ENCODE results near the gene C1orf141.
A peak's percentile ranks its signal among the peaks of the same experiment; 100 is the strongest.

C1orf141 gene

GRCh38 chr1:67134695-67135094 is at the start of gene C1orf141:
Gene C1orf141 (minus strand): TSS chr1:67134970. CDS start chr1:67127240, 7,730 bp downstream.
- Mint-ChIP-seq H3K36me3 (ENCODE audit: low read depth) (no peaks in the 10 kb centered on the region), H3K4me3 (peak within 1 kb of the TSS; percentile 85), H3K27ac (no peak within 1 kb of the TSS), H3K9me3 (no peaks in the 10 kb centered on the region), H3K27me3 (ENCODE audit: low read depth, poor library complexity) (peaks cover 9% of the 10 kb centered on the region), H3K4me1 (peaks cover 28% of the 10 kb centered on the region)
- TF ChIP-seq CTCF (IDR thresholded peaks at IDR 0.05) = no peak
- DNase-seq = peak; percentile 51

- peaks cover 4% of the 10 kb centered on the region for H3K9me3 Mint-ChIP-seq
- no peak overlapping the region for H3K27ac Mint-ChIP-seq
- H3K27me3 Mint-ChIP-seq (ENCODE audit: low read depth, poor library complexity) = peaks cover 7% of the 10 kb centered on the region
- H3K36me3 Mint-ChIP-seq (ENCODE audit: low read depth) = no peaks in the 10 kb centered on the region
- no peak for TF ChIP-seq CTCF (IDR thresholded peaks at IDR 0.05)
- no peaks in the 10 kb centered on the region for H3K4me1 Mint-ChIP-seq
- DNase-seq = no peak
- H3K4me3 Mint-ChIP-seq = no peak overlapping the region
These were observed 40.8 kb upstream of the C1orf141 start for GRCh38 chr1:67175530-67176087.

DNA sequence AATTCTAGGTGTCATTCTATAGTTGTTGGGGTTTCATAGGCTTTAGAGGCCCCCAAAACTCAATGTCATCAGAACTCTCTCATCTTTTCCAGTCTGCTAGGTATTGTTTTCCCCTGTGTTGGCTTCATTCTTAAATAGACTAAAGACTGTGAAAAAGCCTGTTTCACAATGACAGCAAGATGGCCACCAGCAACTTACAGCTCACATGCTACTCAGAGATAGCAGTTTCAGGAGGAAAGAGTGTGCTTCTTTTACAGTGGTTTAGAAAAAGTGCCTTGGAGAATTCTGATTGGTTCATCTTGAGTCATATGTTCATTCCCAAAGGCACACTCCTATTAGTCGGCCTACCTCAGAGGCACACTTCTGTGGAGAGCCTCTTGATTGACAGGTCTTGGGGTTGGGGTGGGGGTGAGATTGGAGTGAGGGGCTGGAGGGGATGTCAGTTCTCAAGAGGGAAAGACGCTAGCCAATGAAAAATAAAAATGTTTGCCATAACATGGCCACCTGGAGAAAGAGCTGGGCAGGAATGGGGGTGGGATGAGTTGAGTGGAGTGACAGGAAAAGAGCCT is 40.0 kb upstream of the C1orf141 start:
- no peaks in the 10 kb centered on the region for H3K36me3 Mint-ChIP-seq (ENCODE audit: low read depth)
- H3K27me3 Mint-ChIP-seq (ENCODE audit: low read depth, poor library complexity) = peaks cover 7% of the 10 kb centered on the region
- H3K4me3 Mint-ChIP-seq = no peak overlapping the region
- no peak for TF ChIP-seq CTCF (IDR thresholded peaks at IDR 0.05)
- no peak for DNase-seq
- no peaks in the 10 kb centered on the region for H3K4me1 Mint-ChIP-seq
- no peak overlapping the region for H3K27ac Mint-ChIP-seq
- peaks cover 4% of the 10 kb centered on the region for H3K9me3 Mint-ChIP-seq

- H3K4me1 Mint-ChIP-seq = no peaks in the 10 kb centered on the region
- no peak overlapping the region for H3K4me3 Mint-ChIP-seq
- no peak for DNase-seq
- H3K27me3 Mint-ChIP-seq (ENCODE audit: low read depth, poor library complexity) = peaks cover 7% of the 10 kb centered on the region
- no peak overlapping the region for H3K27ac Mint-ChIP-seq
- peaks cover 4% of the 10 kb centered on the region for H3K9me3 Mint-ChIP-seq
- no peaks in the 10 kb centered on the region for H3K36me3 Mint-ChIP-seq (ENCODE audit: low read depth)
- no peak for TF ChIP-seq CTCF (IDR thresholded peaks at IDR 0.05)
These were observed 39.2 kb upstream of the C1orf141 start for GRCh38 chr1:67173988-67174387.

DNA sequence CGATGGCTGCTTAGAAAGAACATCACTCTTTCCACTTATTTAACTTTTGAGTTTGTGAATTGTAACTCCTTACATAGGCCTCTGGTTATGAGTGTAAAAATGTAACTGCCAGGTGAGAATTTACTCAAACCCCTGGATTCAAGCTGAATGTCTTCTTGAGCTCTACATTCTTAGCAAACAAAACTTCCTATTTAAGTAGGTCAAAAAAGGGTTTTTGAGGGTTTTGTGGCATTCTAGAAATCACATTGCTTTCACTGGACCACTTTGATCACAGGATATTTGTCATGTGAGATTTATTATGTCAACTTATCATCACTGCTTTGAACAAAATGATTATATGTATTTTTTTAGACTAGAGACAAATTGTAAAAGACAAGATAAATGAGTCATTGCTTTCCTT is 37.2 kb upstream of the C1orf141 start:
- no peak overlapping the region for H3K4me3 Mint-ChIP-seq
- H3K4me1 Mint-ChIP-seq = no peaks in the 10 kb centered on the region
- H3K27me3 Mint-ChIP-seq (ENCODE audit: low read depth, poor library complexity) = peaks cover 4% of the 10 kb centered on the region
- DNase-seq = no peak
- TF ChIP-seq CTCF (IDR thresholded peaks at IDR 0.05) = no peak
- no peak overlapping the region for H3K27ac Mint-ChIP-seq
- peaks cover 4% of the 10 kb centered on the region for H3K9me3 Mint-ChIP-seq
- no peaks in the 10 kb centered on the region for H3K36me3 Mint-ChIP-seq (ENCODE audit: low read depth)

DNA sequence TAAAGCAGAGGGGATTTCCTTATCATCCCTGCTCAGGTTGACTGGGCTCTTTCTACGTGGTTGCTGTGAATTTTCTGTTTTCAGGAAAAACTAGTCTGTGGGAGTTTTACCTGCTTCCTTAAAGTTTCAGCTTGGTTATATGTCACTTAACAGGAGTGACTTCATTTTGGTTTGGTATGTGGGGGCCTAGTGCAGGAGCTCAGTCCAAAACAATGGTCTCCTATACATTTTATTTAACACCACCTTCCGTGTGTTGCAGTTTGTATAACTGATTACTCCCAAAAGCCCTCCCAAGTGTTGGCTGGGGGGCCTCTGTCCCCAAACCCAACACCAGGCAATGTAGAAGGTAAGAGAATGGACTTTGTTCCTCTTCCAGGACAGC is 36.8 kb upstream of the C1orf141 start:
- peaks cover 4% of the 10 kb centered on the region for H3K9me3 Mint-ChIP-seq
- no peaks in the 10 kb centered on the region for H3K36me3 Mint-ChIP-seq (ENCODE audit: low read depth)
- no peak overlapping the region for H3K27ac Mint-ChIP-seq
- no peaks in the 10 kb centered on the region for H3K4me1 Mint-ChIP-seq
- no peak for DNase-seq
- peaks cover 4% of the 10 kb centered on the region for H3K27me3 Mint-ChIP-seq (ENCODE audit: low read depth, poor library complexity)
- no peak for TF ChIP-seq CTCF (IDR thresholded peaks at IDR 0.05)
- no peak overlapping the region for H3K4me3 Mint-ChIP-seq

Measured in nephron progenitor cell (in vitro differentiated cells).